Tibial nerve (tissue), 4 donors: Measurements from ENCODE around the gene TNS2.
A peak's percentile ranks its signal among the peaks of the same experiment; 100 is the strongest.

ENCODE experiments used
- CTCF ChIP-seq, 5 experiments: fragments of 200-600 bp in 3 of 5; fragments of 450-650 bp in 2 of 5; sonication (generic) in 3 of 5; IDR thresholded peaks; one replicate each; pipeline ENCODE4 v1.5.1; 2016 to 2019; ENCODE audit warnings: antibody characterized with exemption in 5 of 5, mild to moderate bottlenecking in 3 of 5, moderate library complexity in 2 of 5
- EP300 ChIP-seq, 2 donors: sonication (generic); formaldehyde crosslinking; IDR thresholded peaks; one replicate each; pipeline ENCODE4 v1.6.1; 2017; ENCODE audit warnings: antibody characterized with exemption in 2 of 2, mild to moderate bottlenecking in 1 of 2

- TF ChIP-seq CTCF (IDR thresholded peaks at IDR 0.05) (peak in 2 of 5 experiments; percentile 50 to 57), EP300 (IDR thresholded peaks at IDR 0.05) (no peak)
These were observed 47.9 kb downstream of the TNS2 start, which contains the start of gene IGFBP6 for GRCh38 chr12:53097564-53098353.
